H1 (cell line): ENCODE results near the gene NEDD4L.

Source experiments
- CTCF ChIP-seq, 3 experiments: IDR thresholded peaks; 1 replicate in 2 of 3; 2 replicates in 1 of 3; pipeline versions ENCODE4 v1.5.1 to v1.6.1; 2011; ENCODE audit warnings: low read length in 3 of 3, mild to moderate bottlenecking in 3 of 3, inconsistent platforms in 2 of 3, low read depth in 1 of 3, moderate library complexity in 1 of 3; ENCODE audit not compliant: insufficient read depth in 1 of 3; ENCODE audit errors: control extremely low read depth in 1 of 3
- EP300 ChIP-seq, 2 experiments: IDR thresholded peaks; 1 replicate in 1 of 2; 2 replicates in 1 of 2; pipeline ENCODE4 v1.6.1; 2011 to 2012; ENCODE audit warnings: low read depth in 2 of 2, low read length in 2 of 2, mild to moderate bottlenecking in 2 of 2, borderline replicate concordance in 1 of 2, inconsistent platforms in 1 of 2, moderate library complexity in 1 of 2
- KDM1A ChIP-seq: fragments of 200-600, 300-600 bp; sonication (generic); IDR thresholded peaks from 2 replicates; pipeline ENCODE4 v1.7.1; 2016; ENCODE audit warnings: mild to moderate bottlenecking, low read length, borderline replicate concordance
- MAFK ChIP-seq: IDR thresholded peaks from 2 replicates; pipeline ENCODE4 v1.6.1; 2012; ENCODE audit warnings: low read depth, mild to moderate bottlenecking, improper control_type of control experiment, low read length
- RAD21 ChIP-seq, 2 experiments: IDR thresholded peaks in 1 of 2; conservative IDR thresholded peaks in 1 of 2; 2 replicates each; pipeline ENCODE4 v1.6.1; 2011; ENCODE audit warnings: low read depth in 2 of 2, low read length in 2 of 2, improper control_type of control experiment in 1 of 2, inconsistent platforms in 1 of 2, mild to moderate bottlenecking in 1 of 2, moderate library complexity in 1 of 2
- SP2 ChIP-seq: IDR thresholded peaks from 2 replicates; pipeline ENCODE4 v1.6.1; 2012; ENCODE audit warnings: mild to moderate bottlenecking, low read length, inconsistent platforms
- TCF12 ChIP-seq: IDR thresholded peaks from 2 replicates; pipeline ENCODE4 v1.6.1; 2011; ENCODE audit warnings: low read depth, mild to moderate bottlenecking, low read length
- TF ChIP-seq, protein P1 (sequence below): IDR thresholded peaks from 2 replicates; pipeline ENCODE4 v1.6.1; 2012; ENCODE audit warnings: inconsistent platforms

DNA sequence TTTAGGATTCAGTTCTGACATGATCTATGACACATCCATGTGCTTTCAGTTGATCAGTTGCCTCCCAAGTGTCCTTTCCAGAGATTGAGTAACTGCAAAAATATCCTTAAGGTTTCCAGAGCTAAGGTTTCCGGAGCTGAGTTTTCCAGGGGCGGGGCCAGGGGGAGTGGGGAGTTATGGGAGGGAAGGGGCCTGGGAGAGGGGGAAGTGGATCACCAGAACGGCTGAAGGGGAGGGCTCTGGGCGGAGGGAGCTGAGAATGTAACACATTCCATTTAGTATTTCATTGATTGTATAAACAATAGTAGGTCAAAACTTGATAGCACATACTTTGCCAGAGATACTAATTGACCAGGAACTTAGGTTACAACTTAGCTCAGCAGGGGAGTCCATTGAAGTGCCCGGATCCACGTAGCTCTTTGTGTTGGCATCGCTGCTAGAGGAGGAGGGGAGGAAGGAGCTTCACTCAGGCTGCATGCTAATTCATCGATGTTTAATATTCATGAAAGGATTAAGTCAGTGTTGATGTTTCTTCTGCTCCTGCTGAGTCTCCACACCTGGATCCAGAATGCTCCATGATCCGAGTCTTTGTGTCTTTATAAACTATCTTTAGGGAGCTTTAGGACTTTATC lies 295.1 kb downstream of the NEDD4L start:
- TF ChIP-seq MAFK = no peak
- TF ChIP-seq RAD21 (IDR thresholded peaks at IDR 0.05 in 1 of 2, conservative IDR thresholded peaks at IDR 0.05 in 1 of 2; ENCODE audit: low read depth in 2 of 2, low read length in 2 of 2) = no peak
- no peak for TF ChIP-seq CTCF (IDR thresholded peaks at IDR 0.05; ENCODE audit: control extremely low read depth in 1 of 3, insufficient read depth in 1 of 3, low read depth in 1 of 3, low read length in 3 of 3)
- TF ChIP-seq SP2 = no peak
- peak; percentile 87 for TF ChIP-seq TCF12
- TF ChIP-seq KDM1A = peak; percentile 39; the same call in 1 of the 2 replicates
- TF ChIP-seq EP300 (IDR thresholded peaks at IDR 0.05; ENCODE audit: borderline replicate concordance in 1 of 2, low read depth in 2 of 2, low read length in 2 of 2) = no peak
- TF ChIP-seq, protein P1, sequence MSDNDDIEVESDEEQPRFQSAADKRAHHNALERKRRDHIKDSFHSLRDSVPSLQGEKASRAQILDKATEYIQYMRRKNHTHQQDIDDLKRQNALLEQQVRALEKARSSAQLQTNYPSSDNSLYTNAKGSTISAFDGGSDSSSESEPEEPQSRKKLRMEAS = no peak
